Stimulated activated CD4-positive, alpha-beta T cell treated with anti-CD3 and anti-CD28 coated beads, Interleukin-1b, Interleukin-23, amount 100 ng/mL, for 48 hours (primary cell): ENCODE results near the gene FRAS1.
"Not testable (repeated sequence)": the region's sequence is repeated elsewhere in the genome, so short reads cannot be mapped to it uniquely, and the experiment has no call there.

Experiments used
- DNase-seq: peaks from one replicate; pipeline ENCODE4 v3.0.0-alpha.2; 2020

Gene FRAS1

GRCh38 chr4:78460368-78460767 is 403.2 kb downstream of the FRAS1 start:
- no peak for DNase-seq

DNA sequence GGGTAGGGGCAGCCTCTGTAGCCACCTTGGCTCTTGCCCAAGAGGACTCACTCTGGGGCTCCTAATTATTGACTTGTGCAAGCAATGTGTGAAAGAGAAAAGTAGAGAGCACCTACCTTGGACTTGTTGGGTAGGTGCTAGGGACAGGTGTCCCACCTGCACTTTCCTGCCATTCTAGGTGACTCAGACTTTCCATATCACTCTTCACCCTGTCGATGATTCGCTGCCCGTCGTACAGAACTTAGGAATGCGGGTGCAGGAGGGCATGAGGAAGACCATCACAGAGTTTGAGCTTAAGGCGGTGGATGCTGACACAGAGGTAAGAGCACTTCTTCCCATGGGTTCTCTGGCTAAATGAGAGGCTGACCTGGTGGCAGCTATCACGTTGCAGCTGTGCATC is 407.1 kb downstream of the FRAS1 start:
- DNase-seq, result no peak

DNA sequence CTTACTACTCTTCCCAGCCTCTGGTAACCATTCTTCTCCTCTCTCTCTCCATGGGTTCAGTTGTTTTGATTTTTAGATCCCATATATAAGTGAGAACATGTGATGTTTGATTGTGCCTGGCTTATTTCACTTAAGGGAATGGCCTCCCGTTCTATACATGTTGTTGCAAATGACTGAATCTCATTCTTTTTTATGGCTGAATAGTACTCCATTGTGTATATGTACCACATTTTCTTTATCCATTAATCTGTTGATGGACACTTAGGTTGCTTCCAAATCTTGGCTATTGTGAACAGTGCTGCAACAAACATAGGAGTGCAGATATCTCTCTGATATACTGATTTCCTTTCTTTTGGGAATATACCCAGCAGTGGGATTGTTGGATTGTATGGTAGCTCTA is 410.1 kb downstream of the FRAS1 start:
- not testable (repeated sequence) for DNase-seq

GRCh38 chr4:78468272-78468671 is 411.1 kb downstream of the FRAS1 start:
- no peak for DNase-seq

DNA sequence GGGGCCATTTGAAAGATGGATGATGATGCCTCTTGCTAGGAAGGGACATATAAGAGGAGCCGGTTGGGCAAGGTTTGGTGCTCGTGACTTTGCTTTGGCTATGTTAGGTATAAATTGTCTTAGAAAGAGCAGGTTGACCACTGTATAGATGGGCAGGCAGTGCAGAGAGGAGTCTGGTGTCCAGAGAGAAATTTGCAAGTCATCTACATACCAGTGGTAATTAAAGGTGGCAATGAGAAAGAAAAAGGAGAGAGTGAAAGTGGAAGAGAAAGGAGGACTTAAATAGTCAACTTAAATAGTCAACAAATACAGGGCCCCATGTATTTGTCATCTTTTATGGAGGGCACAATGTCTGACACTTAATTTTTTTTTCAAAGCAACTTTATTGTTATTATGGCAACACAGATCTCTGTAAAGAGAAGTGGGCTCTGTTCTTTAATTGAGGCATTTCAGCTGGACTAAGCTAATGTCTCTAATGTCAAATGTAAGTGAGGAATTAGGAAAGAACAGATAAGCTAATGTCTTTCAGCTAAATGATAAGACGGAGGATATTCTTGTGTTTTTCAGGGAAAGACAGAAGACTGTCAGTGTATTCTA is 419.1 kb downstream of the FRAS1 start:
- no peak for DNase-seq

GRCh38 chr4:78477276-78477675 is 420.2 kb downstream of the FRAS1 start:
- no peak for DNase-seq

GRCh38 chr4:78478523-78478922 is 421.4 kb downstream of the FRAS1 start:
- no peak for DNase-seq

DNA sequence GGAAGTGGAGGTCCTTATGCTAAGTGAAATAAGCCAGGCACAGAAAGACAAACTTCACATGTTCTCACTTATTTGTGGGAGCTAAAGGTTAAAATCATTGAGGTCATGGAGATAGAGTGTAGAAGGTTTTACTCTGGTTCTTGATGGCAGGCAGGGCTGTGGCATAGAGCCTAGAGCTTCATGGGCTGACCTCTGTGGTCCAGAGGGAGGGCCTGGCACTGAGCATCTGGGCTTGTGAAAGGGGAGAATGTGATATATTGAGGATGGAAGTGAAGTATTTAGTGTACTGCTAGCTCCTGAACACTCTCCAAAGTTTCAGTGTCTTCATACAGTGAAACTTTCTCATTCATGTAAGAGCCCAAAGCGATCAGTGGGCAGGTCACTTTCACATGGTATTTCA is 423.2 kb downstream of the FRAS1 start:
- DNase-seq, result no peak

GRCh38 chr4:78481180-78481579 is 424.1 kb downstream of the FRAS1 start:
- no peak for DNase-seq

- no peak for DNase-seq
Observed at GRCh38 chr4:78482281-78482680, 425.2 kb downstream of the FRAS1 start.

DNA sequence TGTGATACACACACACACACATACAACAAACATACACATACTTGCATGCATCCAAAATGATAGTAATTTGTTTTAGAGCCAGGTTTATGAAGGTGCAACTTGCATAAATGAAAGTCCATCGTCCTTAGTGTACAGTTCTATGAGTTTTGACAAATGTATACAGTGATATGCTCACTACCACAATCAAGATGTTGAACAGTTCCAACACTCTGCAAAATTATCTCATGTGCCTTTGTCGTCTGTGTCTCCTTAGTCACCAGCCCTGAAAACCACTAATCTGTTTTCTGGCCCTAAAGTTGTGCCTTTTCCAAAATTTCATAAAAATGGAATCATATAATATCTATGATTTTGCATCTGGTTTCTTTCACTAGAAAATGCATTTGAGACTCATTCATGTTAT is 426.7 kb downstream of the FRAS1 start:
- no peak for DNase-seq

GRCh38 chr4:78484574-78484973 is 427.5 kb downstream of the FRAS1 start:
- DNase-seq, result no peak

- no peak for DNase-seq
Observed at GRCh38 chr4:78493731-78494130, 436.6 kb downstream of the FRAS1 start.

GRCh38 chr4:78496021-78496643 is 439.0 kb downstream of the FRAS1 start:
- no peak for DNase-seq

DNA sequence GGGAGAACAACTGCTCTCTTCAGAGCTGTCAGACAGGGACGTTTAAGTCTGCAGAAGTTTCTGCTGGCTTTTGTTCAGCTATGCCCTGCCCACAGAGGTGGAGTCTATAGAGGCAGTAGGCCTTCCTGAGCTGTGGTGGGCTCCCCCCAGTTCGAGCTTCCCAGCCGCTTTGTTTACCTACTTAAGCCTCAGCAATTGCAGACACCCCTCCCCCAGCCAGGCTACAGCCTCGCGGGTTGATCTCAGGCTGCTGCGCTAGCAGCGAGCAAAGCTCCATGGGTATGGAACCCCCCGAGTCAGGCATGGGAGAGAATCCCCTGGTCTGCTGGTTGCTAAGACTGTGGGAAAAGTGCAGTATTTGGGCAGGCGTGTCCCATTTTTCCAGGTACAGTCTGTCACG is 449.1 kb downstream of the FRAS1 start:
- not testable (repeated sequence) for DNase-seq

- DNase-seq, result no peak
Observed at GRCh38 chr4:78509043-78509442, 451.9 kb downstream of the FRAS1 start.

DNA sequence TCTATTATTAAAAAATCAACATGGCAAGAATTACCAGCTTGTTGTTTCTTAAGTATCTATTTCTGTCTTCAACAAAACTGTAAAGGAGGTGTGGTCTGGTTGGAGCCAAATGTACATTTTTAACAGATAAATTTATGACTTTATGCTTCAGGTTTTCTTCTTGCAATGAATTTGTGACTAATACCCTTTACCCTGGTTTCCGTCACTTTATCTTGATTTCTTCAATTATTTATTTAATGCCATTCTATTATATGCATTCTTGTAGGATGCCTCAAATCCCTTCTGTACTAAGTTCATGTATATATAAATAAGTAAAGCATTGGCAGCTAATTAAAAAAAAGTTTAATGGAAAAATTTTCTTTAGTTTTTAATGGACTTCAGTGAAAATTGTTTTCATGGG is 453.0 kb downstream of the FRAS1 start:
- no peak for DNase-seq

GRCh38 chr4:78510681-78511080 is 453.6 kb downstream of the FRAS1 start:
- no peak for DNase-seq

DNA sequence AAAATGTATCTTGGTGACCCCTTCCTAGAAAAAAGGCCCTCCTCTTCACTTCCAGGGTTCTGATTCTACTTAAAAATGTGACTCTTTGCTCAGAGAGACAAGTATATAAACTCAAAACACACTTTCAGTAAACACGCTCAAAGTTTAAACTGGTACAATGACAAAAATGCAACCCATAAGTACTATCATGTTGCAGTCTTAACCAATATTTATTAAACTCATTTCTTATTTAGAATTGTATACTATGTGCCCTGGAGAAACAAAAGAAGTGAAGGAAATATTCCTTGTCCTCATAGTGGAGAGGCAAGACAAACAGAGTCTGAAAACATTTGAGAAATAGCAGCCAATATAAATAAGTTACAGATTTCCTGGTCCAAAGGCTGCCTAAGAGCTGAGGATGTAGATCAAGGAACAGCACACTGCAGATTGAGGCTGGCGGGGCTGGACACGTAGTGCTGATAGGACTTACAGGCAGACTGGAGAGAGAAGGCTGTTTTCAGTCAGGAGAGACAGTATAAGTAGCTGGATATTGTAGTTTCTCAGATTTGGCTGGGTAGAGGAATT is 455.3 kb downstream of the FRAS1 start:
- DNase-seq, result no peak

- DNase-seq, result no peak
Observed at GRCh38 chr4:78513411-78513975, 456.4 kb downstream of the FRAS1 start.

DNA sequence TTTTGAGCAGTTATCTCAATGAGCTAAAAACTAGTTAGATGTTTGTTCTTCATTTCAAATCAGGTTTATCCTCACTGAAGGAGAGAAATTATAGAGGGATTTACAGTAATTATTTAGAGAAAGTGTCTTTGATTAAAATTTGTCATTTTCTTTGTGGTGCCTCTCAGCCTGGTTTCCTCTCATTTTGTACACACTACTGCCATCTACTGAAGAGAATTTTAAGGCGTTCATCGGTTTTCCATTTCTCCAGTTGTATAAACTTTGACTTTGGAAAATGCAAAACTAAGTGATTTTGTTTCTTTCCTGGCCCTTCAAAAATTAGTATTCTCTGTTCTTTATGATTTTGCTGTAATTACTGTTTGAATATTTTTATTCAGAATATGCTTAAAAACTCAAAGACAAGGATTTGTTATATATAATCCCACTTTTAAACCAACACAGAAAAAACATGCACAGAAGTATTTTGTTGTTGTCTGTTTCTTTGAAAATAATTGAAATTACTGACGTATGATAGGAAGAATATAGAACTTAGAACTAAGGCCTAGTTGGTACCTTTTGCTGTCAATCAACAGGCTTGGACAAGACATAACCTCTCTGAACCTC is 460.0 kb downstream of the FRAS1 start:
- DNase-seq, result no peak

DNA sequence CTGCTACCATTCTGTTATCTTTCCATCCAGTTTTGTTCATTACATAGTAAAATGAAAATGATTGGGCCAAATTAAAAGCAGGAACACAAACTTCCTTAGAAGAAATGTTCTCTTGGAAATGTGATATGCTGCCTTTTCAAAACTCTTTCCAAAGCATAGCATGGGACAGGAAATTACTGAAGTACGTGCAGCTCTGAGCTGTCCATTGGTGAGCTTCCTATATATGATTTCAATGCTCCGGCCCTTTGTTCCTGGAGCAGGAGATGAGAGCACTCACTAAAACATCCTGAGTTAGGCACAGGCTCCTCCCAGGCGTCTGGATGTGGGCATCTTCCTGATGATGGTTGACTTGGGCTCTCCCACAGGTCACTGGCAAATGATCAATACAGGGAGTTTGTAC is 461.4 kb downstream of the FRAS1 start:
- DNase-seq, result no peak

DNA sequence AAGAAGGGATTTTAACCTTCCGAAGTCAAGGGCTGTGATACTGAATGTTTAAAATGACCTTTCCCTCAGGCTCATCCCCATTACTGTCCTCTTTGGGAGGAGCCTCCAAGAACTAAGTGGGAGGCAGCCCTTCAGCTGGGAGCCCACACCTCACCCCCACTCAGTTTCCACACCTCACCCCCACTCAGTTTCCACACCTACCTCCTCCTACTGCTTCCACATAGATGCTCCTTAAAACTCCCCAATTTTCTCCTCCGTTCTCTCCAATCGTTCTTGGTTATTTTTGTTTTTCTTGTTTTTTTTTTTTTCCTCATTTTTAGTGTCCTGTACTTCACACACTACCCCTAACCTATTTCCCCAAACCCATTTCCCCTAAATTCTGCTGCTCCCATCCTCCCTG is 462.8 kb downstream of the FRAS1 start:
- DNase-seq, result no peak

- no peak for DNase-seq
Observed at GRCh38 chr4:78520808-78521226, 463.7 kb downstream of the FRAS1 start.
